Sigmoid colon (tissue), 7 donors: ENCODE results near the gene COL5A1. TPM values are rescaled to one million over a fixed set of nuclear protein-coding genes. Genes with fewer than 3 reads are reported as not detected.

Experiments
- DNase-seq: peaks from one replicate; pipeline ENCODE4 v3.0.0-alpha.2; 2019
- H3K27ac ChIP-seq, 4 donors: fragments of 200-600 bp; sonication (generic); one replicate each; pipeline ENCODE4 v1.5.1; 2016 to 2019; ENCODE audit warnings: mild to moderate bottlenecking in 1 of 4
- H3K27me3 ChIP-seq, 3 donors: fragments of 200-600 bp; sonication (generic); one replicate each; pipeline ENCODE4 v1.5.1; 2019; ENCODE audit warnings: mild to moderate bottlenecking in 1 of 3
- H3K36me3 ChIP-seq, 4 donors: fragments of 200-600 bp; sonication (generic); one replicate each; pipeline ENCODE4 v1.5.1; 2016 to 2019
- H3K4me1 ChIP-seq, 4 donors: fragments of 200-600 bp; sonication (generic); one replicate each; pipeline ENCODE4 v1.5.1; 2017 to 2019
- H3K4me3 ChIP-seq, 4 donors: fragments of 200-600 bp; sonication (generic); one replicate each; pipeline ENCODE4 v1.5.1; 2017 to 2019; ENCODE audit warnings: mild to moderate bottlenecking in 2 of 4, moderate library complexity in 1 of 4
- H3K9me3 ChIP-seq, 4 donors: fragments of 200-600 bp in 3 of 4; sonication (generic) in 3 of 4; one replicate each; pipeline versions ENCODE4 v1.5.1 to v1.6.1; 2013 to 2019
- CTCF ChIP-seq, 4 experiments: fragments of 450-650 bp in 3 of 4; fragments of 200-600 bp in 1 of 4; IDR thresholded peaks; one replicate each; pipeline ENCODE4 v1.5.1; 2016 to 2019; ENCODE audit warnings: antibody characterized with exemption in 4 of 4, mild to moderate bottlenecking in 3 of 4, moderate library complexity in 2 of 4
- EP300 ChIP-seq, 4 donors: sonication (generic); formaldehyde crosslinking; IDR thresholded peaks; one replicate each; pipeline ENCODE4 v1.6.1; 2017; ENCODE audit warnings: antibody characterized with exemption in 4 of 4
- POLR2A ChIP-seq, 2 donors: fragments of 450-650 bp; IDR thresholded peaks; one replicate each; pipeline ENCODE4 v1.6.1; 2016; ENCODE audit warnings: antibody characterized with exemption in 2 of 2, mild to moderate bottlenecking in 2 of 2, moderate library complexity in 2 of 2
- POLR2AphosphoS5 ChIP-seq, 4 donors: sonication (generic); formaldehyde crosslinking; IDR thresholded peaks; one replicate each; pipeline ENCODE4 v1.6.1; 2017; ENCODE audit warnings: antibody characterized with exemption in 4 of 4
- WGBS, 2 donors: extraction: QIAGEN DNeasy Blood & Tissue Kit; methylation state at CpG; one replicate each; pipeline ENCODE4 v1.1.7; 2013; 5-methylcytosine and 5-hydroxymethylcytosine counted together
- intact Hi-C: fragments of 100-400 bp; cut with DNase I; formaldehyde crosslinking; loops from one replicate; pipeline ENCODE4 v1.15.1; 2023
- polyA plus RNA-seq, 3 donors: library from polyadenylated mRNA; stranded (reverse); fragments of 200-250 nt; gene quantifications; one replicate each; pipeline ENCODE4 v1.2.3, GENCODE V29; 2013
- total RNA-seq, 4 donors: library from RNA; depleted of rRNA; stranded (reverse); fragments of >200 nt; gene quantifications; one replicate each; pipeline ENCODE4 v1.1.0, GENCODE V29; 2016
- donor health status: healthy with polysubstance abuse.
- donor health status: Bipolar disorder and iron deficiency.
- donor health status: healthy.

COL5A1 gene
- total and polyA plus RNA-seq, 7 donors, result 4.2 to 168 (median 24.2) TPM

GRCh38 chr9:134835448-134835847 lies 193.8 kb downstream of the COL5A1 start:
- intact Hi-C loops, result no loop called here
- WGBS, 2 donors, result 78 to 88% methylated on average over 16 of the region's 16 CpGs
- no peaks in the 10 kb centered on the region for H3K9me3 ChIP-seq
- peaks cover 15 to 98% (median 40%) of the 10 kb centered on the region in 4 donors for H3K36me3 ChIP-seq
- no peaks in the 10 kb centered on the region for H3K4me1 ChIP-seq
- no peak overlapping the region for H3K4me3 ChIP-seq
- TF ChIP-seq CTCF (IDR thresholded peaks at IDR 0.05) (no peak), EP300 (IDR thresholded peaks at IDR 0.05) (no peak), POLR2A (IDR thresholded peaks at IDR 0.05) (no peak), POLR2AphosphoS5 (IDR thresholded peaks at IDR 0.05) (no peak)
- no peaks in the 10 kb centered on the region for H3K27me3 ChIP-seq
- peak overlapping the region in 1 of 4 donors; percentile 34 for H3K27ac ChIP-seq
- peak; percentile 80 for DNase-seq

- DNase-seq, result no peak
- H3K4me3 ChIP-seq, result no peak overlapping the region
- peaks cover 14 to 98% (median 35%) of the 10 kb centered on the region in 4 donors for H3K36me3 ChIP-seq
- TF ChIP-seq EP300 (IDR thresholded peaks at IDR 0.05) (no peak), CTCF (IDR thresholded peaks at IDR 0.05) (no peak), POLR2AphosphoS5 (IDR thresholded peaks at IDR 0.05) (no peak), POLR2A (IDR thresholded peaks at IDR 0.05) (no peak)
- no peak overlapping the region for H3K27ac ChIP-seq
- no peaks in the 10 kb centered on the region for H3K4me1 ChIP-seq
- 69 to 85% methylated on average over 13 of the region's 13 CpGs for WGBS, 2 donors
- intact Hi-C loops, result no loop called here
- no peaks in the 10 kb centered on the region for H3K27me3 ChIP-seq
- H3K9me3 ChIP-seq, result no peaks in the 10 kb centered on the region
Observed at GRCh38 chr9:134835987-134836386, 194.4 kb downstream of the COL5A1 start.

GRCh38 chr9:134836406-134836970 lies 194.9 kb downstream of the COL5A1 start:
- WGBS, 2 donors, result 91% methylated on average over 19 of the region's 19 CpGs
- H3K36me3 ChIP-seq, result peaks cover 9 to 98% (median 34%) of the 10 kb centered on the region in 4 donors
- TF ChIP-seq POLR2A (IDR thresholded peaks at IDR 0.05) (no peak), POLR2AphosphoS5 (IDR thresholded peaks at IDR 0.05) (no peak), EP300 (IDR thresholded peaks at IDR 0.05) (no peak), CTCF (IDR thresholded peaks at IDR 0.05) (no peak)
- no peaks in the 10 kb centered on the region for H3K27me3 ChIP-seq
- H3K9me3 ChIP-seq, result no peaks in the 10 kb centered on the region
- intact Hi-C loops, result no loop called here
- no peak overlapping the region for H3K27ac ChIP-seq
- no peak for DNase-seq
- no peaks in the 10 kb centered on the region for H3K4me1 ChIP-seq
- no peak overlapping the region for H3K4me3 ChIP-seq

- DNase-seq, result no peak
- Histone ChIP-seq H3K4me3 (no peak overlapping the region), H3K4me1 (no peaks in the 10 kb centered on the region), H3K27ac (no peak overlapping the region), H3K9me3 (no peaks in the 10 kb centered on the region), H3K27me3 (no peaks in the 10 kb centered on the region), H3K36me3 (peaks cover 7 to 98% (median 40%) of the 10 kb centered on the region in 4 donors)
- TF ChIP-seq CTCF (IDR thresholded peaks at IDR 0.05) (no peak), EP300 (IDR thresholded peaks at IDR 0.05) (no peak), POLR2A (IDR thresholded peaks at IDR 0.05) (no peak), POLR2AphosphoS5 (IDR thresholded peaks at IDR 0.05) (no peak)
- intact Hi-C loops, result no loop called here
- 83 to 92% methylated on average over 12 of the region's 12 CpGs for WGBS, 2 donors
Observed at GRCh38 chr9:134837529-134837928, 195.9 kb downstream of the COL5A1 start.
